GM12878 (cell line): ENCODE measurements around the gene MID2. TPM values are rescaled to one million over a fixed set of nuclear protein-coding genes. Genes with fewer than 3 reads are reported as not detected.

Experiments used
- ATAC-seq: fragments of 200-7000 bp; cut with Tn5 transposase; 3 replicates; pipeline ENCODE4 v1.9.1; 2020; ENCODE audit warnings: mild to moderate bottlenecking, moderate library complexity
- BruUV-seq: library from RNA; stranded (reverse); fragments of 400-500 nt; replicated peaks from 2 replicates; lab custom pipeline; 2021; lab: Mats Ljungman, UMichigan
- CTCF ChIA-PET: fragments of 300-600 bp; sonication (Branson Sonifier 250); formaldehyde crosslinking; extraction: SDS; loops from one replicate; lab custom pipeline; 2021; ENCODE audit warnings: inconsistent platforms; lab: Yijun Ruan, JAX
- POLR2A ChIA-PET: fragments of 350-600 bp; formaldehyde crosslinking; extraction: SDS; loops from one replicate; lab custom pipeline; 2021; ENCODE audit warnings: inconsistent platforms; lab: Charles Lee
- RAD21 ChIA-PET: fragments of 300-600 bp; sonication (Branson Sonifier 250); formaldehyde crosslinking; loops from one replicate; lab custom pipeline; 2023; ENCODE audit warnings: antibody characterized with exemption; ENCODE audit not compliant: unreplicated experiment; lab: Charles Lee
- SMC1A ChIA-PET: fragments of 300-600 bp; sonication (Branson Sonifier 250); formaldehyde crosslinking; loops from one replicate; lab custom pipeline; 2023; ENCODE audit not compliant: unreplicated experiment, uncharacterized antibody; lab: Charles Lee
- DNase-seq: peaks from one replicate; pipeline ENCODE4 v3.0.0-alpha.2; 2011; ENCODE audit warnings: low read depth, low spot score
- FAIRE-seq: peaks from 3 replicates; lab custom pipeline; 2011; peaks lifted over from hg19 to GRCh38; lab: Jason Lieb, UNC
- H2AFZ ChIP-seq: 2 replicates; pipeline ENCODE4 v1.6.0; 2011; ENCODE audit warnings: low read depth, low read length, control low read depth; ENCODE audit not compliant: control insufficient read depth
- H3K27ac ChIP-seq: 2 replicates; pipeline ENCODE4 v1.5.1; 2011; ENCODE audit warnings: control low read depth; ENCODE audit not compliant: control insufficient read depth, insufficient read depth
- H3K27me3 ChIP-seq, 2 experiments: replicated peaks in 1 of 2; 2 replicates each; pipeline versions ENCODE4 v1.6.0 to v1.6.1; 2011; ENCODE audit warnings: low read length in 1 of 2; ENCODE audit not compliant: control insufficient read depth in 2 of 2, insufficient read depth in 2 of 2
- H3K36me3 ChIP-seq, 2 experiments: 2 replicates each; pipeline ENCODE4 v1.5.1; 2011; ENCODE audit warnings: low read length in 1 of 2; ENCODE audit not compliant: control insufficient read depth in 2 of 2, insufficient read depth in 2 of 2
- H3K4me1 ChIP-seq: 2 replicates; pipeline ENCODE4 v1.6.1; 2011; ENCODE audit warnings: mild to moderate bottlenecking, low read length, moderate library complexity, mixed read lengths; ENCODE audit not compliant: control insufficient read depth, insufficient read depth
- H3K4me2 ChIP-seq: 2 replicates; pipeline ENCODE4 v1.6.0; 2011; ENCODE audit warnings: control low read depth; ENCODE audit not compliant: control insufficient read depth, insufficient read depth
- H3K4me3 ChIP-seq: fragments of 200-600 bp; sonication (generic); 2 replicates; pipeline ENCODE4 v1.5.1; 2016
- H3K79me2 ChIP-seq: 2 replicates; pipeline ENCODE4 v1.6.0; 2011; ENCODE audit warnings: low read length; ENCODE audit not compliant: control insufficient read depth, insufficient read depth
- H3K9ac ChIP-seq: 2 replicates; pipeline ENCODE4 v1.8.0; 2011; ENCODE audit warnings: low read length, control low read depth, mixed read lengths; ENCODE audit not compliant: control insufficient read depth, insufficient read depth
- H3K9me3 ChIP-seq: replicated peaks from 3 replicates; pipeline ENCODE4 v1.5.1; 2011; ENCODE audit warnings: mild to moderate bottlenecking, low read length; ENCODE audit not compliant: control insufficient read depth, insufficient read depth
- H4K20me1 ChIP-seq: 2 replicates; pipeline ENCODE4 v1.6.0; 2011; ENCODE audit not compliant: control insufficient read depth, insufficient read depth
- BRCA1 ChIP-seq: IDR thresholded peaks from 2 replicates; pipeline ENCODE4 v1.6.1; 2011; ENCODE audit warnings: low read depth, low read length, improper control_type of control experiment
- FOS ChIP-seq: IDR thresholded peaks from 3 replicates; pipeline ENCODE4 v1.6.1; 2011; ENCODE audit warnings: borderline replicate concordance; ENCODE audit not compliant: insufficient read length; ENCODE audit errors: extremely low read depth
- GABPA ChIP-seq: IDR thresholded peaks from 2 replicates; pipeline ENCODE4 v1.6.1; 2014; ENCODE audit warnings: antibody characterized with exemption, low read depth, mild to moderate bottlenecking, inconsistent platforms
- GATAD2B ChIP-seq: fragments of 450-650 bp; conservative IDR thresholded peaks from 2 replicates; pipeline ENCODE4 v1.6.1; 2017; ENCODE audit warnings: low read depth, mild to moderate bottlenecking, moderate library complexity
- MYC ChIP-seq: IDR thresholded peaks from 2 replicates; pipeline ENCODE4 v1.6.1; 2011; ENCODE audit warnings: mild to moderate bottlenecking, low read length, moderate library complexity, inconsistent platforms; ENCODE audit not compliant: insufficient read depth, insufficient replicate concordance, insufficient read length, severe bottlenecking
- RELA ChIP-seq: fragments of 450-650 bp; IDR thresholded peaks from 2 replicates; pipeline ENCODE4 v1.8.0; 2014; ENCODE audit warnings: borderline replicate concordance; ENCODE audit not compliant: partially characterized antibody
- SMC3 ChIP-seq: IDR thresholded peaks from 2 replicates; pipeline ENCODE4 v1.6.1; 2011; ENCODE audit warnings: low read length, improper control_type of control experiment, borderline replicate concordance
- TCF7 ChIP-seq: IDR thresholded peaks from 2 replicates; pipeline ENCODE4 v1.6.1; 2014; ENCODE audit warnings: antibody characterized with exemption, borderline replicate concordance
- USF1 ChIP-seq: IDR thresholded peaks from 2 replicates; pipeline ENCODE4 v1.6.1; 2011; ENCODE audit warnings: borderline replicate concordance, low read depth, mild to moderate bottlenecking, moderate library complexity, mixed read lengths, low read length; ENCODE audit not compliant: insufficient read depth; ENCODE audit errors: extremely low read length
- ZBTB11 ChIP-seq: fragments of 450-650 bp; formaldehyde crosslinking; IDR thresholded peaks from 2 replicates; pipeline ENCODE4 v1.5.0; 2022; ENCODE audit warnings: mild to moderate bottlenecking, missing genetic modification characterization
- ZNF24 ChIP-seq: fragments of 450-650 bp; IDR thresholded peaks from 2 replicates; pipeline ENCODE4 v1.6.1; 2017; ENCODE audit warnings: antibody characterized with exemption, mild to moderate bottlenecking
- WGBS: methylation state at CpG from one replicate; pipeline ENCODE4 v1.1.6; 2016; ENCODE audit warnings: low lambda C conversion rate; ENCODE audit not compliant: insufficient replicate concordance, insufficient coverage; ENCODE audit errors: missing lambda C conversion rate; 5-methylcytosine and 5-hydroxymethylcytosine counted together
- in situ Hi-C: fragments of 300-500 bp; cut with MboI; formaldehyde crosslinking; loops from 9 replicates; pipeline ENCODE4 v1.14.3; 2018; ENCODE audit warnings: mixed read lengths
- intact Hi-C: fragments of 100-400 bp; cut with micrococcal nuclease; formaldehyde crosslinking; loops from one replicate; pipeline ENCODE4 v1.14.2; 2022; ENCODE audit not compliant: unreplicated experiment
- polyA plus RNA-seq, 11 experiments: library from polyadenylated mRNA; depleted of rRNA in 4 of 11; unstranded in 6 of 11; stranded (reverse) in 5 of 11; fragments of >200 nt; fragmentation: Nextera tagmentation in 4 of 11; fragmentation: Illumina TruSeq in 1 of 11; extraction: Ambion mirVana in 4 of 11; extraction: Trizol in 1 of 11; gene quantifications; 1 replicate in 1 of 11; 2 replicates in 10 of 11; pipeline versions ENCODE4 v1.2.1 to v1.2.3, GENCODE V29; 2011 to 2016; ENCODE audit warnings: inconsistent platforms in 2 of 11, missing spikeins in 2 of 11, low read depth in 1 of 11
- total RNA-seq, 4 experiments: library from RNA; depleted of rRNA in 3 of 4; stranded (reverse); fragments of >200 nt in 3 of 4; fragmentation: Illumina TruSeq in 1 of 4; extraction: Trizol in 1 of 4; gene quantifications; 2 replicates each; pipeline versions ENCODE4 v1.2.1 to v1.2.3, GENCODE V29; 2013 to 2021
- TF ChIP-seq, protein P1 (sequence below): fragments of 450-650 bp; IDR thresholded peaks from 2 replicates; pipeline ENCODE4 v1.6.1; 2017; ENCODE audit warnings: borderline replicate concordance
- TF ChIP-seq, protein P2 (sequence below): IDR thresholded peaks from 2 replicates; pipeline ENCODE4 v1.6.1; 2012; ENCODE audit warnings: mild to moderate bottlenecking, low read depth, low read length
- TF ChIP-seq, protein P3 (sequence below): IDR thresholded peaks from 2 replicates; pipeline ENCODE4 v1.6.1; 2012; ENCODE audit warnings: low read length, inconsistent platforms

Gene MID2
- total and polyA plus RNA-seq, 10 of the 15 experiments (the other 5 are each of a cell fraction or from before 2014, with no cell fraction given), result 0.04 to 0.21 TPM; not detected in 8

GRCh38 chrX:107902721-107903120 lies 77.1 kb downstream of the MID2 start:
- Histone ChIP-seq H3K9me3 (no peaks in the 10 kb centered on the region), H3K79me2 (no peaks in the 10 kb centered on the region), H2AFZ (no peak overlapping the region), H3K4me1 (no peaks in the 10 kb centered on the region), H3K4me3 (no peak overlapping the region), H3K4me2 (no peak overlapping the region), H3K27ac (no peak overlapping the region), H3K9ac (no peak overlapping the region), H4K20me1 (no peaks in the 10 kb centered on the region), H3K36me3 (no peaks in the 10 kb centered on the region), H3K27me3 (no peaks in the 10 kb centered on the region)
- ChIA-PET POLR2A (no interaction called here), CTCF (no interaction called here), RAD21 (no interaction called here), SMC1A (no interaction called here)
- BruUV-seq, result no TSS peak
- no peak for ATAC-seq
- intact Hi-C loops (no loop called here), in situ Hi-C loops (no loop called here)
- WGBS, result 19% methylated on average over 6 of the region's 6 CpGs
- no peak for DNase-seq
- no peak for FAIRE-seq
- TF ChIP-seq TCF7, result no peak
- TF ChIP-seq ZNF24, result no peak
- TF ChIP-seq, protein P1, sequence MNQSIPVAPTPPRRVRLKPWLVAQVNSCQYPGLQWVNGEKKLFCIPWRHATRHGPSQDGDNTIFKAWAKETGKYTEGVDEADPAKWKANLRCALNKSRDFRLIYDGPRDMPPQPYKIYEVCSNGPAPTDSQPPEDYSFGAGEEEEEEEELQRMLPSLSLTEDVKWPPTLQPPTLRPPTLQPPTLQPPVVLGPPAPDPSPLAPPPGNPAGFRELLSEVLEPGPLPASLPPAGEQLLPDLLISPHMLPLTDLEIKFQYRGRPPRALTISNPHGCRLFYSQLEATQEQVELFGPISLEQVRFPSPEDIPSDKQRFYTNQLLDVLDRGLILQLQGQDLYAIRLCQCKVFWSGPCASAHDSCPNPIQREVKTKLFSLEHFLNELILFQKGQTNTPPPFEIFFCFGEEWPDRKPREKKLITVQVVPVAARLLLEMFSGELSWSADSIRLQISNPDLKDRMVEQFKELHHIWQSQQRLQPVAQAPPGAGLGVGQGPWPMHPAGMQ, result no peak
- no peak for TF ChIP-seq BRCA1
- TF ChIP-seq RELA, result no peak
- TF ChIP-seq GABPA, result no peak
- no peak for TF ChIP-seq MYC
- no peak for TF ChIP-seq SMC3
- TF ChIP-seq, protein P2, sequence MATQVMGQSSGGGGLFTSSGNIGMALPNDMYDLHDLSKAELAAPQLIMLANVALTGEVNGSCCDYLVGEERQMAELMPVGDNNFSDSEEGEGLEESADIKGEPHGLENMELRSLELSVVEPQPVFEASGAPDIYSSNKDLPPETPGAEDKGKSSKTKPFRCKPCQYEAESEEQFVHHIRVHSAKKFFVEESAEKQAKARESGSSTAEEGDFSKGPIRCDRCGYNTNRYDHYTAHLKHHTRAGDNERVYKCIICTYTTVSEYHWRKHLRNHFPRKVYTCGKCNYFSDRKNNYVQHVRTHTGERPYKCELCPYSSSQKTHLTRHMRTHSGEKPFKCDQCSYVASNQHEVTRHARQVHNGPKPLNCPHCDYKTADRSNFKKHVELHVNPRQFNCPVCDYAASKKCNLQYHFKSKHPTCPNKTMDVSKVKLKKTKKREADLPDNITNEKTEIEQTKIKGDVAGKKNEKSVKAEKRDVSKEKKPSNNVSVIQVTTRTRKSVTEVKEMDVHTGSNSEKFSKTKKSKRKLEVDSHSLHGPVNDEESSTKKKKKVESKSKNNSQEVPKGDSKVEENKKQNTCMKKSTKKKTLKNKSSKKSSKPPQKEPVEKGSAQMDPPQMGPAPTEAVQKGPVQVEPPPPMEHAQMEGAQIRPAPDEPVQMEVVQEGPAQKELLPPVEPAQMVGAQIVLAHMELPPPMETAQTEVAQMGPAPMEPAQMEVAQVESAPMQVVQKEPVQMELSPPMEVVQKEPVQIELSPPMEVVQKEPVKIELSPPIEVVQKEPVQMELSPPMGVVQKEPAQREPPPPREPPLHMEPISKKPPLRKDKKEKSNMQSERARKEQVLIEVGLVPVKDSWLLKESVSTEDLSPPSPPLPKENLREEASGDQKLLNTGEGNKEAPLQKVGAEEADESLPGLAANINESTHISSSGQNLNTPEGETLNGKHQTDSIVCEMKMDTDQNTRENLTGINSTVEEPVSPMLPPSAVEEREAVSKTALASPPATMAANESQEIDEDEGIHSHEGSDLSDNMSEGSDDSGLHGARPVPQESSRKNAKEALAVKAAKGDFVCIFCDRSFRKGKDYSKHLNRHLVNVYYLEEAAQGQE, result no peak
- no peak for TF ChIP-seq GATAD2B
- TF ChIP-seq, protein P3, sequence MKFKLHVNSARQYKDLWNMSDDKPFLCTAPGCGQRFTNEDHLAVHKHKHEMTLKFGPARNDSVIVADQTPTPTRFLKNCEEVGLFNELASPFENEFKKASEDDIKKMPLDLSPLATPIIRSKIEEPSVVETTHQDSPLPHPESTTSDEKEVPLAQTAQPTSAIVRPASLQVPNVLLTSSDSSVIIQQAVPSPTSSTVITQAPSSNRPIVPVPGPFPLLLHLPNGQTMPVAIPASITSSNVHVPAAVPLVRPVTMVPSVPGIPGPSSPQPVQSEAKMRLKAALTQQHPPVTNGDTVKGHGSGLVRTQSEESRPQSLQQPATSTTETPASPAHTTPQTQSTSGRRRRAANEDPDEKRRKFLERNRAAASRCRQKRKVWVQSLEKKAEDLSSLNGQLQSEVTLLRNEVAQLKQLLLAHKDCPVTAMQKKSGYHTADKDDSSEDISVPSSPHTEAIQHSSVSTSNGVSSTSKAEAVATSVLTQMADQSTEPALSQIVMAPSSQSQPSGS, result no peak
- no peak for TF ChIP-seq FOS
- no peak for TF ChIP-seq USF1
- TF ChIP-seq ZBTB11 (CRISPR knock-in tag), result no peak
